ENCODE measurements around the gene FRAT2. TPM values are rescaled to one million over a fixed set of nuclear protein-coding genes. Genes with fewer than 3 reads are reported as not detected.

Gene FRAT2
- total and polyA plus RNA-seq, 2 of the 13 experiments (the other 11 are each of a cell fraction or from before 2014, with no cell fraction given), result 7.2 to 14.1 TPM

GRCh38 chr10:97347317-97347716 lies 12.8 kb upstream of the FRAT2 start (continued):
- TF ChIP-seq ZBTB40 (IDR thresholded peaks at IDR 0.05) (no peak), ZBTB40 (CRISPR knock-in tag; IDR thresholded peaks at IDR 0.05) (no peak), PCBP1 (IDR thresholded peaks at IDR 0.05; ENCODE audit: borderline replicate concordance, low read depth, low read length) (no peak), KDM4B (CRISPR knock-in tag; IDR thresholded peaks at IDR 0.05) (no peak), ZNF383 (CRISPR knock-in tag; IDR thresholded peaks at IDR 0.05; ENCODE audit: borderline replicate concordance) (no peak), SETDB1 (CRISPR knock-in tag; IDR thresholded peaks at IDR 0.05; ENCODE audit: borderline replicate concordance) (no peak), AHDC1 (CRISPR knock-in tag; IDR thresholded peaks at IDR 0.05; ENCODE audit: borderline replicate concordance) (no peak), ZNF652 (CRISPR knock-in tag; IDR thresholded peaks at IDR 0.05; ENCODE audit: borderline replicate concordance, low read depth) (no peak), FOXK1 (CRISPR knock-in tag; IDR thresholded peaks at IDR 0.05; ENCODE audit: borderline replicate concordance, low read depth) (no peak), DMAP1 (CRISPR knock-in tag; IDR thresholded peaks at IDR 0.05) (no peak), RBFOX2 (IDR thresholded peaks at IDR 0.05; ENCODE audit: low read depth, low read length) (no peak)
